ENCODE measurements around the gene DCTD.

Gene DCTD

GRCh38 chr4:182913036-182913435 is 4.2 kb downstream of the DCTD start:
- no peaks in the 10 kb centered on the region for H3K4me1 ChIP-seq (ENCODE audit: control insufficient read depth, insufficient read depth, low read length)
- CTCF ChIA-PET, result interaction anchor here (1.2 kb wide), 1 partner anchor 12 kb away, joined by 3 read pairs; no protein-coding TSS in a partner anchor
- H3K4me3 ChIP-seq (ENCODE audit: low read depth, low read length), result no peak overlapping the region
- TF ChIP-seq ZNF530 (tag by site-specific recombination; IDR thresholded peaks at IDR 0.05; ENCODE audit: low read depth) (no peak), ZNF2 (tag by site-specific recombination; IDR thresholded peaks at IDR 0.05) (no peak), ZBTB10 (tag by site-specific recombination; IDR thresholded peaks at IDR 0.05) (no peak), PRDM10 (tag by site-specific recombination; IDR thresholded peaks at IDR 0.05) (no peak), ZXDB (tag by site-specific recombination; IDR thresholded peaks at IDR 0.05) (no peak), ZNF148 (tag by site-specific recombination; IDR thresholded peaks at IDR 0.05; ENCODE audit: borderline replicate concordance) (no peak), PRDM2 (tag by site-specific recombination; IDR thresholded peaks at IDR 0.05; ENCODE audit: borderline replicate concordance) (no peak), HOXD13 (CRISPR knock-in tag; IDR thresholded peaks at IDR 0.05; ENCODE audit: borderline replicate concordance) (no peak), ZNF48 (tag by site-specific recombination; IDR thresholded peaks at IDR 0.05) (no peak), ZNF266 (tag by site-specific recombination; IDR thresholded peaks at IDR 0.05; ENCODE audit: low read depth) (no peak), ZNF292 (tag by site-specific recombination; IDR thresholded peaks at IDR 0.05; ENCODE audit: borderline replicate concordance, low read depth) (no peak), ZSCAN23 (tag by site-specific recombination; IDR thresholded peaks at IDR 0.05) (no peak), ZNF202 (tag by site-specific recombination; IDR thresholded peaks at IDR 0.05; ENCODE audit: borderline replicate concordance) (no peak)
- no peaks in the 10 kb centered on the region for H3K9me3 ChIP-seq (ENCODE audit: control insufficient read depth, insufficient read depth, low read depth, low read length)
- H3K36me3 ChIP-seq (ENCODE audit: control insufficient read depth in 2 of 2, insufficient read depth in 1 of 2, low read length in 2 of 2), result peaks cover 0 to 57% of the 10 kb centered on the region in 2 experiments; a peak in 2 of 3 replicates
- POLR2A ChIA-PET, result no interaction called here
- H3K27ac ChIP-seq (ENCODE audit: extremely low read depth, low read depth, low read length), result no peak overlapping the region
